ENCODE results near the gene AGR2. TPM values are rescaled to one million over a fixed set of nuclear protein-coding genes. Genes with fewer than 3 reads are reported as not detected.

The AGR2 gene
- total and polyA plus RNA-seq, 10 of the 15 experiments (the other 5 are each of a cell fraction or from before 2014, with no cell fraction given): 0.67 TPM; not detected in 9

DNA sequence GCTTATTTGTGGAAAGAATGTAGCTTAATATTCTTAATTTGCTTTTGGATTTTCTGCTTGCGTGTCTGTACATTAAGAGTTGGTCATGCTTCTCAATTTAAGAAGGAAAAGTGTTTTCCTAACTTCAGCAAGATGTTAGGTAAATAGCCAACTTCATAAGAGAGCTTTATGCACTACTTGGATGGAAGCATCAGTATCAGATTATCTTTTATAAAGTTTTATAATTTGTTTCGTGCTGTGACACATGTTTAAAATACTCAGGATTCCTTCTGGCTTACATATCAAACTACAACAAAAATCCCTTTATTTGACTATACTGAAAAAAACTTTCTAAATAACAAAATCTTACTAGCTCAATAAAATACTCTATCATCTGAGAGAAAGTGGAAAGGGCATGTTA lies 34.8 kb upstream of the AGR2 start (continued):
- TF ChIP-seq RB1 (IDR thresholded peaks at IDR 0.05; ENCODE audit: borderline replicate concordance): no peak
- TF ChIP-seq, protein P1, sequence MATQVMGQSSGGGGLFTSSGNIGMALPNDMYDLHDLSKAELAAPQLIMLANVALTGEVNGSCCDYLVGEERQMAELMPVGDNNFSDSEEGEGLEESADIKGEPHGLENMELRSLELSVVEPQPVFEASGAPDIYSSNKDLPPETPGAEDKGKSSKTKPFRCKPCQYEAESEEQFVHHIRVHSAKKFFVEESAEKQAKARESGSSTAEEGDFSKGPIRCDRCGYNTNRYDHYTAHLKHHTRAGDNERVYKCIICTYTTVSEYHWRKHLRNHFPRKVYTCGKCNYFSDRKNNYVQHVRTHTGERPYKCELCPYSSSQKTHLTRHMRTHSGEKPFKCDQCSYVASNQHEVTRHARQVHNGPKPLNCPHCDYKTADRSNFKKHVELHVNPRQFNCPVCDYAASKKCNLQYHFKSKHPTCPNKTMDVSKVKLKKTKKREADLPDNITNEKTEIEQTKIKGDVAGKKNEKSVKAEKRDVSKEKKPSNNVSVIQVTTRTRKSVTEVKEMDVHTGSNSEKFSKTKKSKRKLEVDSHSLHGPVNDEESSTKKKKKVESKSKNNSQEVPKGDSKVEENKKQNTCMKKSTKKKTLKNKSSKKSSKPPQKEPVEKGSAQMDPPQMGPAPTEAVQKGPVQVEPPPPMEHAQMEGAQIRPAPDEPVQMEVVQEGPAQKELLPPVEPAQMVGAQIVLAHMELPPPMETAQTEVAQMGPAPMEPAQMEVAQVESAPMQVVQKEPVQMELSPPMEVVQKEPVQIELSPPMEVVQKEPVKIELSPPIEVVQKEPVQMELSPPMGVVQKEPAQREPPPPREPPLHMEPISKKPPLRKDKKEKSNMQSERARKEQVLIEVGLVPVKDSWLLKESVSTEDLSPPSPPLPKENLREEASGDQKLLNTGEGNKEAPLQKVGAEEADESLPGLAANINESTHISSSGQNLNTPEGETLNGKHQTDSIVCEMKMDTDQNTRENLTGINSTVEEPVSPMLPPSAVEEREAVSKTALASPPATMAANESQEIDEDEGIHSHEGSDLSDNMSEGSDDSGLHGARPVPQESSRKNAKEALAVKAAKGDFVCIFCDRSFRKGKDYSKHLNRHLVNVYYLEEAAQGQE (IDR thresholded peaks at IDR 0.05; ENCODE audit: low read depth, low read length): no peak

DNA sequence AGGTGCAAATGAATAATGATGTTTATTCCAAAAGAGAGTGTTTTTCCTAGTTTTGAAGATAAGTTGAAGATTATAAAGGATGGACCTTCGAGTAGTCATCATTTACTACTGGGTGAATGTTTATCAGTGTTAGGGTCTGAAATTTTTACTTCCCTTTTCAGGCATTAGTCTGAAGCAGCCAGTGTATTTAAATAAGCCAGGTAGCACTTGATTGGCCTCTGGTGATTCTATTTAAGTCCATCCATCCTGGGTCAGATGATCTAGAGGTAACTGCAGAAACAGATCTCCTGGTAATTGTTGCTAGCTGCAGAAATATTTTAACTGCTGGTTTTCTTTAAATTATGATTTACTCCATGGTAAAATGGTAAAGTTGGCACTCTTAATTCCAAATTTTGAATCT lies 34.1 kb upstream of the AGR2 start:
- no TSS peak for BruUV-seq (replicated peaks)
- intact Hi-C loops (cut with micrococcal nuclease; ENCODE audit: unreplicated experiment) (no loop called here), in situ Hi-C loops (cut with MboI) (no loop called here)
- Histone ChIP-seq H3K36me3 (ENCODE audit: control insufficient read depth in 2 of 2, insufficient read depth in 2 of 2, low read length in 1 of 2) (no peaks in the 10 kb centered on the region), H2AFZ (ENCODE audit: control insufficient read depth, low read depth, low read length) (no peak overlapping the region), H3K27ac (ENCODE audit: control insufficient read depth, insufficient read depth) (no peak overlapping the region), H3K9ac (ENCODE audit: control insufficient read depth, insufficient read depth, low read length) (no peak overlapping the region), H3K9me3 (replicated peaks; ENCODE audit: control insufficient read depth, insufficient read depth, low read length) (no peaks in the 10 kb centered on the region), H3K4me2 (ENCODE audit: control insufficient read depth, insufficient read depth) (no peak overlapping the region), H3K4me1 (ENCODE audit: control insufficient read depth, insufficient read depth, low read length) (no peaks in the 10 kb centered on the region), H3K27me3 (replicated peaks in 1 of 2; ENCODE audit: control insufficient read depth in 2 of 2, insufficient read depth in 2 of 2, low read length in 1 of 2) (no peaks in the 10 kb centered on the region; a peak in 1 of 4 replicates), H3K4me3 (no peak overlapping the region), H3K79me2 (ENCODE audit: control insufficient read depth, insufficient read depth, low read length) (no peaks in the 10 kb centered on the region), H4K20me1 (ENCODE audit: control insufficient read depth, insufficient read depth) (no peaks in the 10 kb centered on the region)
- ChIA-PET CTCF (no interaction called here), RAD21 (ENCODE audit: unreplicated experiment) (no interaction called here), POLR2A (no interaction called here), SMC1A (ENCODE audit: uncharacterized antibody, unreplicated experiment) (interaction anchor here (0.6 to 1.0 kb wide), 2 partner anchors 36 to 114 kb away, joined by 3 read pairs; no protein-coding TSS in a partner anchor)
- FAIRE-seq (no peak), DNase-seq (ENCODE audit: low read depth, low spot score) (no peak), ATAC-seq (no peak)
- 0% methylated on average over 1 of the region's 1 CpG for WGBS (ENCODE audit: insufficient coverage, insufficient replicate concordance, low lambda C conversion rate, missing lambda C conversion rate)
- no peak for TF ChIP-seq NFYA (IDR thresholded peaks at IDR 0.05; ENCODE audit: borderline replicate concordance, low read depth, low read length)
- no peak for TF ChIP-seq IRF4 (IDR thresholded peaks at IDR 0.05; ENCODE audit: low read depth, low read length)
- TF ChIP-seq, protein P2, sequence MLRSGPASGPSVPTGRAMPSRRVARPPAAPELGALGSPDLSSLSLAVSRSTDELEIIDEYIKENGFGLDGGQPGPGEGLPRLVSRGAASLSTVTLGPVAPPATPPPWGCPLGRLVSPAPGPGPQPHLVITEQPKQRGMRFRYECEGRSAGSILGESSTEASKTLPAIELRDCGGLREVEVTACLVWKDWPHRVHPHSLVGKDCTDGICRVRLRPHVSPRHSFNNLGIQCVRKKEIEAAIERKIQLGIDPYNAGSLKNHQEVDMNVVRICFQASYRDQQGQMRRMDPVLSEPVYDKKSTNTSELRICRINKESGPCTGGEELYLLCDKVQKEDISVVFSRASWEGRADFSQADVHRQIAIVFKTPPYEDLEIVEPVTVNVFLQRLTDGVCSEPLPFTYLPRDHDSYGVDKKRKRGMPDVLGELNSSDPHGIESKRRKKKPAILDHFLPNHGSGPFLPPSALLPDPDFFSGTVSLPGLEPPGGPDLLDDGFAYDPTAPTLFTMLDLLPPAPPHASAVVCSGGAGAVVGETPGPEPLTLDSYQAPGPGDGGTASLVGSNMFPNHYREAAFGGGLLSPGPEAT (IDR thresholded peaks at IDR 0.05; ENCODE audit: low read depth): no peak
- no peak for TF ChIP-seq FOXM1 (IDR thresholded peaks at IDR 0.05; ENCODE audit: low read depth, low read length)
- no peak for TF ChIP-seq ZZZ3 (IDR thresholded peaks at IDR 0.05; ENCODE audit: control insufficient read depth, insufficient read length, low read depth)
- TF ChIP-seq NR2C2 (IDR thresholded peaks at IDR 0.05; ENCODE audit: borderline replicate concordance, control insufficient read depth, insufficient read length, low read depth): no peak
- TF ChIP-seq SMC3 (IDR thresholded peaks at IDR 0.05; ENCODE audit: borderline replicate concordance, low read length): no peak
- no peak for TF ChIP-seq IKZF1 (conservative IDR thresholded peaks at IDR 0.05)
- TF ChIP-seq WRNIP1 (IDR thresholded peaks at IDR 0.05; ENCODE audit: borderline replicate concordance, low read depth, low read length): no peak
- TF ChIP-seq, protein P3, sequence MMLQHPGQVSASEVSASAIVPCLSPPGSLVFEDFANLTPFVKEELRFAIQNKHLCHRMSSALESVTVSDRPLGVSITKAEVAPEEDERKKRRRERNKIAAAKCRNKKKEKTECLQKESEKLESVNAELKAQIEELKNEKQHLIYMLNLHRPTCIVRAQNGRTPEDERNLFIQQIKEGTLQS (IDR thresholded peaks at IDR 0.05; ENCODE audit: borderline replicate concordance, extremely low read depth, low read depth, low read length): no peak
- TF ChIP-seq, protein P4, sequence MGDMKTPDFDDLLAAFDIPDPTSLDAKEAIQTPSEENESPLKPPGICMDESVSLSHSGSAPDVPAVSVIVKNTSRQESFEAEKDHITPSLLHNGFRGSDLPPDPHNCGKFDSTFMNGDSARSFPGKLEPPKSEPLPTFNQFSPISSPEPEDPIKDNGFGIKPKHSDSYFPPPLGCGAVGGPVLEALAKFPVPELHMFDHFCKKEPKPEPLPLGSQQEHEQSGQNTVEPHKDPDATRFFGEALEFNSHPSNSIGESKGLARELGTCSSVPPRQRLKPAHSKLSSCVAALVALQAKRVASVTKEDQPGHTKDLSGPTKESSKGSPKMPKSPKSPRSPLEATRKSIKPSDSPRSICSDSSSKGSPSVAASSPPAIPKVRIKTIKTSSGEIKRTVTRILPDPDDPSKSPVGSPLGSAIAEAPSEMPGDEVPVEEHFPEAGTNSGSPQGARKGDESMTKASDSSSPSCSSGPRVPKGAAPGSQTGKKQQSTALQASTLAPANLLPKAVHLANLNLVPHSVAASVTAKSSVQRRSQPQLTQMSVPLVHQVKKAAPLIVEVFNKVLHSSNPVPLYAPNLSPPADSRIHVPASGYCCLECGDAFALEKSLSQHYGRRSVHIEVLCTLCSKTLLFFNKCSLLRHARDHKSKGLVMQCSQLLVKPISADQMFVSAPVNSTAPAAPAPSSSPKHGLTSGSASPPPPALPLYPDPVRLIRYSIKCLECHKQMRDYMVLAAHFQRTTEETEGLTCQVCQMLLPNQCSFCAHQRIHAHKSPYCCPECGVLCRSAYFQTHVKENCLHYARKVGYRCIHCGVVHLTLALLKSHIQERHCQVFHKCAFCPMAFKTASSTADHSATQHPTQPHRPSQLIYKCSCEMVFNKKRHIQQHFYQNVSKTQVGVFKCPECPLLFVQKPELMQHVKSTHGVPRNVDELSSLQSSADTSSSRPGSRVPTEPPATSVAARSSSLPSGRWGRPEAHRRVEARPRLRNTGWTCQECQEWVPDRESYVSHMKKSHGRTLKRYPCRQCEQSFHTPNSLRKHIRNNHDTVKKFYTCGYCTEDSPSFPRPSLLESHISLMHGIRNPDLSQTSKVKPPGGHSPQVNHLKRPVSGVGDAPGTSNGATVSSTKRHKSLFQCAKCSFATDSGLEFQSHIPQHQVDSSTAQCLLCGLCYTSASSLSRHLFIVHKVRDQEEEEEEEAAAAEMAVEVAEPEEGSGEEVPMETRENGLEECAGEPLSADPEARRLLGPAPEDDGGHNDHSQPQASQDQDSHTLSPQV (IDR thresholded peaks at IDR 0.05): no peak
- no peak for TF ChIP-seq CBFB (IDR thresholded peaks at IDR 0.05; ENCODE audit: low read depth)

Data from GM12878 (cell line).